ENCODE measurements around the gene CRYM.

GRCh38 chr16:21272253-21272652 lies 5.8 kb downstream of the CRYM start:
- TF ChIP-seq POLR2AphosphoS5 (IDR thresholded peaks at IDR 0.05; ENCODE audit: low read depth, low read length) (no peak), TAF1 (IDR thresholded peaks at IDR 0.05; ENCODE audit: borderline replicate concordance, insufficient read depth, low read length) (no peak), SIN3A (IDR thresholded peaks at IDR 0.05; ENCODE audit: borderline replicate concordance, insufficient read depth, low read length) (no peak), FOXP2 (optimal IDR thresholded peaks at IDR 0.05; ENCODE audit: borderline replicate concordance, extremely low read depth, extremely low read length, insufficient read depth) (no peak)
- TF ChIP-seq, protein P1, sequence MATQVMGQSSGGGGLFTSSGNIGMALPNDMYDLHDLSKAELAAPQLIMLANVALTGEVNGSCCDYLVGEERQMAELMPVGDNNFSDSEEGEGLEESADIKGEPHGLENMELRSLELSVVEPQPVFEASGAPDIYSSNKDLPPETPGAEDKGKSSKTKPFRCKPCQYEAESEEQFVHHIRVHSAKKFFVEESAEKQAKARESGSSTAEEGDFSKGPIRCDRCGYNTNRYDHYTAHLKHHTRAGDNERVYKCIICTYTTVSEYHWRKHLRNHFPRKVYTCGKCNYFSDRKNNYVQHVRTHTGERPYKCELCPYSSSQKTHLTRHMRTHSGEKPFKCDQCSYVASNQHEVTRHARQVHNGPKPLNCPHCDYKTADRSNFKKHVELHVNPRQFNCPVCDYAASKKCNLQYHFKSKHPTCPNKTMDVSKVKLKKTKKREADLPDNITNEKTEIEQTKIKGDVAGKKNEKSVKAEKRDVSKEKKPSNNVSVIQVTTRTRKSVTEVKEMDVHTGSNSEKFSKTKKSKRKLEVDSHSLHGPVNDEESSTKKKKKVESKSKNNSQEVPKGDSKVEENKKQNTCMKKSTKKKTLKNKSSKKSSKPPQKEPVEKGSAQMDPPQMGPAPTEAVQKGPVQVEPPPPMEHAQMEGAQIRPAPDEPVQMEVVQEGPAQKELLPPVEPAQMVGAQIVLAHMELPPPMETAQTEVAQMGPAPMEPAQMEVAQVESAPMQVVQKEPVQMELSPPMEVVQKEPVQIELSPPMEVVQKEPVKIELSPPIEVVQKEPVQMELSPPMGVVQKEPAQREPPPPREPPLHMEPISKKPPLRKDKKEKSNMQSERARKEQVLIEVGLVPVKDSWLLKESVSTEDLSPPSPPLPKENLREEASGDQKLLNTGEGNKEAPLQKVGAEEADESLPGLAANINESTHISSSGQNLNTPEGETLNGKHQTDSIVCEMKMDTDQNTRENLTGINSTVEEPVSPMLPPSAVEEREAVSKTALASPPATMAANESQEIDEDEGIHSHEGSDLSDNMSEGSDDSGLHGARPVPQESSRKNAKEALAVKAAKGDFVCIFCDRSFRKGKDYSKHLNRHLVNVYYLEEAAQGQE (IDR thresholded peaks at IDR 0.05; ENCODE audit: insufficient read depth in 1 of 2, low read depth in 2 of 2, low read length in 2 of 2), result no peak

All from PFSK-1 (cell line).